OCI-LY3 (cell line): ENCODE measurements around the gene ZNF808.

ENCODE experiments used
- H2AFZ ChIP-seq: fragments of 200-600, 300-600 bp; shearing (Covaris generic); 2 replicates; pipeline ENCODE4 v1.6.0; 2014; ENCODE audit warnings: antibody characterized with exemption, low read depth, low read length
- H3K27ac ChIP-seq: fragments of 200-600, 300-600 bp; sonication (generic); 2 replicates; pipeline ENCODE4 v1.5.1; 2014; ENCODE audit warnings: mild to moderate bottlenecking, low read length, moderate library complexity, mixed read lengths
- H3K27me3 ChIP-seq: fragments of 200-600, 300-600 bp; sonication (generic); 2 replicates; pipeline ENCODE4 v1.6.1; 2014; ENCODE audit warnings: low read depth, low read length, mixed read lengths
- H3K36me3 ChIP-seq: fragments of 200-600, 300-600 bp; sonication (generic); replicated peaks from 2 replicates; pipeline ENCODE3; 2014; ENCODE audit warnings: low read depth, low read length, mixed read lengths
- H3K4me1 ChIP-seq: fragments of 300-600, 200-600 bp; sonication (generic); 2 replicates; pipeline ENCODE4 v1.6.1; 2014; ENCODE audit warnings: low read length, mixed read lengths
- H3K4me2 ChIP-seq: fragments of 200-600, 300-600 bp; sonication (generic); 2 replicates; pipeline ENCODE4 v1.6.1; 2014; ENCODE audit warnings: low read length, mixed read lengths
- H3K4me3 ChIP-seq: fragments of 300-600, 200-600 bp; sonication (generic); 2 replicates; pipeline ENCODE4 v1.5.1; 2014; ENCODE audit warnings: antibody characterized with exemption, mild to moderate bottlenecking, low read length, moderate library complexity
- H3K79me2 ChIP-seq: fragments of 300-600, 200-600 bp; shearing (Covaris generic); 2 replicates; pipeline ENCODE4 v1.6.1; 2014; ENCODE audit warnings: mild to moderate bottlenecking, low read length, mixed read lengths
- H3K9ac ChIP-seq: fragments of 300-600, 200-600 bp; shearing (Covaris generic); 2 replicates; pipeline ENCODE4 v1.6.0; 2014; ENCODE audit warnings: mild to moderate bottlenecking, low read length, moderate library complexity
- H3K9me3 ChIP-seq: fragments of 200-600, 300-600 bp; shearing (Covaris generic); 2 replicates; pipeline ENCODE4 v1.6.1; 2014; ENCODE audit warnings: low read length, mixed read lengths; ENCODE audit not compliant: insufficient read depth
- H4K20me1 ChIP-seq: fragments of 200-600, 300-600 bp; sonication (generic); 2 replicates; pipeline ENCODE4 v1.6.1; 2016; ENCODE audit warnings: low read length, mixed read lengths; ENCODE audit not compliant: insufficient read depth
- CTCF ChIP-seq: fragments of 200-600, 300-600 bp; sonication (generic); IDR thresholded peaks from 2 replicates; pipeline ENCODE4 v1.5.1; 2014; ENCODE audit warnings: antibody characterized with exemption, low read length, low read depth
- EZH2phosphoT487 ChIP-seq: fragments of 200-600 bp; shearing (Covaris generic); IDR thresholded peaks from 2 replicates; pipeline ENCODE4 v1.6.1; 2018; ENCODE audit warnings: antibody characterized with exemption, mixed run types, low read depth

The ZNF808 gene

GRCh38 chr19:52603558-52604207 lies 76.2 kb downstream of the ZNF808 start:
- Histone ChIP-seq H3K36me3 (peaks cover 33% of the 10 kb centered on the region), H3K4me1 (peaks cover 5% of the 10 kb centered on the region), H3K4me2 (no peak overlapping the region), H2AFZ (no peak overlapping the region), H3K9me3 (peaks cover 12% of the 10 kb centered on the region; the same call in 1 of the 2 replicates), H4K20me1 (no peaks in the 10 kb centered on the region), H3K4me3 (no peak overlapping the region), H3K27ac (no peak overlapping the region), H3K9ac (no peak overlapping the region), H3K27me3 (no peaks in the 10 kb centered on the region), H3K79me2 (no peaks in the 10 kb centered on the region)
- no peak for TF ChIP-seq CTCF
- TF ChIP-seq EZH2phosphoT487 = no peak
